ENCODE data around the gene SLC6A17.

SLC6A17 gene

GRCh38 chr1:110205156-110205555 is 54.9 kb downstream of the SLC6A17 start:
- no peak for DNase-seq (ENCODE audit: low read depth)

GRCh38 chr1:110205591-110206155 is 55.4 kb downstream of the SLC6A17 start:
- DNase-seq (ENCODE audit: low read depth) = no peak

- no peak for DNase-seq (ENCODE audit: low read depth)
Measured at GRCh38 chr1:110206261-110206920, 56.1 kb downstream of the SLC6A17 start.

- DNase-seq (ENCODE audit: low read depth) = no peak
Measured at GRCh38 chr1:110207831-110208230, 57.5 kb downstream of the SLC6A17 start.

GRCh38 chr1:110208916-110209645 is 58.8 kb downstream of the SLC6A17 start:
- DNase-seq (ENCODE audit: low read depth) = no peak

- peak; percentile 48 for DNase-seq (ENCODE audit: low read depth)
Measured at GRCh38 chr1:110209715-110210603, 59.7 kb downstream of the SLC6A17 start, which contains the start of gene KCNC4. TSS of gene KCNC4 (plus strand) at chr1:110210314. CDS start at chr1:110211500, 1,186 bp downstream.

DNA sequence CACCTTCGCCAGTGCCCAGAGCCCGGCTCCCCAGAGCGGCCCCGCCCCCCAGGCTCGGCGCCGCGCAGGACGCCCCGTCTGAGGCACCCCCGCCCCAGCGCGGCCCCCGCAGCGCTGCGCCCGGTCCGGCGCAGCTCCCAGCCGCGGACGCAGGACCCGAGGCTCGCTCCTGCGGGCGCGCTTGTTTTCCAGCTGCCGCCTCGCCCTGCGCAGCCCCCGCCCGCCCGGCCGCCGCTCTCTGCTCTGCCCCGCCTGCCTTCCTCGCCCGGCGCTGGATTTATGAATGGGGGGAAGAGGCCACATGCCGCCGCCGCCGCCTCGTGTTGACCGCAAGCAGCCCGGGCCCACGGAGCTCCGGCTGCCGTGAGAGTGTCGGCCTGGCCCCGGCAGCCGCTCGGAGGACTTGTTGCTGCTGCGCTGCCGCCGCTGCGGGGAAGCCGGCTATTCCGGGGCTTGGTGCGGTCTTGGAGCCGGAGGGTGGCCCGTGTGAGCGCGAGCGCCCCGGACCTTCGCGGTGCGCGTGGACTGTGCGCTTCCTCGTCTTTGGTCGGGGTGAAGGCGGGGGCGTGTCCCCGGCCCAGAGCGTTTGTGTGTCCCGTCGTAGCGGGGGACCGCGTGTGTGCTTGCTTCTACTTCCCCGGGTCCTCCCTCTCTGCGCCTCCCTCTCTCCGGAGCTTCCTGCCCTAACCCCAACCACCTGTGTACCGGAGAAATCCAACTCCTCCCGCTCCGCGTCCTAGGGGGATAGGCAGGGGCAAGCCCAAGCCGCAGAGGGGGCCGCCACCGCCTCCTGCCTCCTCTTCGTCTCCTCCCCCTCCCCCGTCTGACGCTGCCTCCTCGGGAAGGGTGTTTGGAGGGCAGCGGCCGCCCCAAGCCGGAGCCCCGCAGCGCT is 60.6 kb downstream of the SLC6A17 start:
- DNase-seq (ENCODE audit: low read depth) = no peak

DNA sequence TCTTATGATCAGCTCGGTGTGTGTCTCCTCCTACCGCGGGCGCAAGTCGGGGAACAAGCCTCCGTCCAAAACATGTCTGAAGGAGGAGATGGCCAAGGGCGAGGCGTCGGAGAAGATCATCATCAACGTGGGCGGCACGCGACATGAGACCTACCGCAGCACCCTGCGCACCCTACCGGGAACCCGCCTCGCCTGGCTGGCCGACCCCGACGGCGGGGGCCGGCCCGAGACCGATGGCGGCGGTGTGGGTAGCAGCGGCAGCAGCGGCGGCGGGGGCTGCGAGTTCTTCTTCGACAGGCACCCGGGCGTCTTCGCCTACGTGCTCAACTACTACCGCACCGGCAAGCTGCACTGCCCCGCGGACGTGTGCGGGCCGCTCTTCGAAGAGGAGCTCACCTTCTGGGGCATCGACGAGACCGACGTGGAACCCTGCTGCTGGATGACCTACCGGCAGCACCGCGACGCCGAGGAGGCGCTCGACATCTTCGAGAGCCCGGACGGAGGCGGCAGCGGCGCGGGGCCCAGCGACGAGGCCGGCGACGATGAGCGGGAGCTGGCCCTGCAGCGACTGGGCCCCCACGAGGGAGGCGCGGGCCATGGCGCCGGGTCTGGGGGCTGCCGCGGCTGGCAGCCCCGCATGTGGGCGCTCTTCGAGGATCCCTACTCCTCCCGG is 61.3 kb downstream of the SLC6A17 start:
- DNase-seq (ENCODE audit: low read depth) = no peak

DNA sequence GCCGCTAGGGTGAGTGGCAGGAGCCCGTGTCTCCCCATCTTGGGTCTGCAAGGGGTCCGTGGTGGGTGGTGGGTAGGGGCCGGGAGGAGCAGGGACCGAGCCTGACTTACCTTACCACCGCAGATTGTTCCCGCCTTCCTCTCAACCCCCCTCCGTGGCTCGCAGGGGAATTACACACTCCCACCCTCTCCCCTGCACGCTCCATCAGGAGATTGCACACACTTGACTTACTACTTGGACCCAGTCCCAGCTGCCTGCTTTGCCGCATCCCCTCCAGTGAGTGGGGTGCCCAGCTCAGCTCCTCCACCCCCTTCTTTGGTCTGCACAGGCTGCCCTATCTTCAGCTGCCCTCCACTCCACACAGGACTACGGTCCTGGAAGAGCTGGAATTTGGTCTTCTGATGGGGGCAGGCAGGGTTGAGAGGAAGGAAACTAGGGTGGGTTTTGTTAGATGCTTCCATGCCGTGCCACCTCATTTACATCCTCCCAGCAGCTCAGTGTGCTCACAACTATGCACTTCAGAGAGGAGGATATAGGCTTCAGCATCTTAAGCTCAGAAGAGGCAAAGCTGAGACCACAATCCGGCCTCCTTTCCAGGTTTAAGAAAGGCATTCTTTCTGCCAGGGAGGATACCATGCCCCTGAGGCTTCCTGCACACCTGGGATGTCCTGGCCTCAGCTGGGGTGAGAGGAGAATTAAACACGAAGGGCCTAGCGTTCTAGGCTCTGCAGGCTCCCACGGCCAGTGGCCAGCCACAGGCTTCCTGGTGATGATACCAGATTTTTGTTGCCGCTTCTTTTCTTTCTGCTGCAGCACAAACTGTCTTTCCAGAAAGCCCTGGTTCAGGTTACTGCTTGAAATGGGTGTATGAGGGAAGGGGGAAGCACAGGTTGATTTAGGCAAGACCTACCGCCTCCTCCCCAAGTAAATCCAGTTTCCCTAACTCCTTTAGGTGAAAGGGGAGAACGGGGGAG is 62.2 kb downstream of the SLC6A17 start:
- no peak for DNase-seq (ENCODE audit: low read depth)

GRCh38 chr1:110213143-110213540 is 62.8 kb downstream of the SLC6A17 start:
- no peak for DNase-seq (ENCODE audit: low read depth)

- no peak for DNase-seq (ENCODE audit: low read depth)
Measured at GRCh38 chr1:110214454-110215404, 64.4 kb downstream of the SLC6A17 start.

DNA sequence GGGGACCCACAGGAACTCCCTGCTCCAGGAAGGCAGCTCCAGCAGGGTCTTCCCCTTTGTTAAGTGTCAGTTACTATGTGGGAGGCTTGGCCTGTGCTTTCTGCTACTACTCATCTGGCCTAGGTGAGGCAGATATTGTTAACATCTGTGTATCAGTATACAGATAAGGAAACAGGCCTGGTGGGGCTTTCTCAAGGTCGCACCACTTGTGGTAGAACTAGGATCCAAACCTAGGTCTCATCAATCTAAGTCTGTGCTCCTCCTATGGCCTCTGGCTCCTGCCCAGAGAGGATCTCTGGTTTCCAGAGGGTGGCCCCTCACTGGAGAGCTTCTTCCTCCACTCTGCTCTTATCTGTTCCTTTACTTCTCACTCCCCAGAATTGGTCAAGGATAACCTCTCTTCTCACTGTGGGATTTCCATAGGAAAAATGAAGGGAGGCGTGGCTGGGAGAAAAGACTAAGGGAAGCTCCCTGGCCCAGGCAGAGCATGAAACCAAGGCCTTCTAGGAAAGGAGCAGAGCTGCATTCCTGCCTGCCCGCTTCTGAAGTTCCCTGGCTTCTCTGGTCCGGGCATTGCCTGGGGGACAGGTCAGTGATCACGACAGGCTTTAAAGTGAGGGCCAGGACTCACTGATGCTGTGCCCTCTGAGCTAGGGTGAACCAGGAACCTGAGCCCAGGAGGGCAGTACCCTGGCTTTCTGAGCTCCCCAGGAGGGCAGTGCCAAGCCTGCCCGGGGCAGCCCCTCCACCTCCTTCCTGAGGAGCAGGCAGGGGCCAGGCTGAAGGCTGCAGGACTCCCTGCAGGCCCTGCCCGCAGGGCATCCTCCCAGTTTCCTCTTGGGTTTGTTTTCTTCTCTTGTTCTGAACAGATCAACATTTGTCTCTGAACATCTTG is 65.6 kb downstream of the SLC6A17 start:
- DNase-seq (ENCODE audit: low read depth) = no peak

DNA sequence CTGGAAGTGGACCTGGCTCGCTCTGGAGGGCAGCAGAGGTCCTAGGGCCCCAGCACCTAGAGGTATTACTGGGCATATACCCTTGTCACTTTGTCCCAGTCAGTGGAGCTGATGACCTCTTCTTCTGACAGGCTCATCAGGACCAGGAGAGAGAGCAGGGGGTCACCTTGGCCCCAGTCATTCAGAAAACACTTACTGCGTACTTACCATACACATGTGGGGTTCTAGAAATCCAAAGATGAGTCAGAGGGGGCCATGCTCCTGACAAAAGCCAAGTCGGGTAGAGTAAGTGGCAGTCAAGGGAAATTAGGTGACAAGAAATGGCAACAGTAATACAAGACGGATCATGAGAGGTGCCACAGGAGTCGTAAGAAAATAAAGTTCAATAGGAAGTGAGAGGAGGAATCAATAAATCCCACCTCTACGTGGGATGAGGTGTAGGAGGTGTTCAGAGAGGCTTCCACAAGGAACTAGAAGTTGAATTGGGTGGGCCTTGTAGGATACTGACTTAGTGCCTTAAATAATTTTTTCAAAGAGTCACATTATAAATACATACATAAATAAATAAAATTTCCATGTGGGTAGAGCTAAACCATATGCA is 66.7 kb downstream of the SLC6A17 start:
- no peak for DNase-seq (ENCODE audit: low read depth)

DNA sequence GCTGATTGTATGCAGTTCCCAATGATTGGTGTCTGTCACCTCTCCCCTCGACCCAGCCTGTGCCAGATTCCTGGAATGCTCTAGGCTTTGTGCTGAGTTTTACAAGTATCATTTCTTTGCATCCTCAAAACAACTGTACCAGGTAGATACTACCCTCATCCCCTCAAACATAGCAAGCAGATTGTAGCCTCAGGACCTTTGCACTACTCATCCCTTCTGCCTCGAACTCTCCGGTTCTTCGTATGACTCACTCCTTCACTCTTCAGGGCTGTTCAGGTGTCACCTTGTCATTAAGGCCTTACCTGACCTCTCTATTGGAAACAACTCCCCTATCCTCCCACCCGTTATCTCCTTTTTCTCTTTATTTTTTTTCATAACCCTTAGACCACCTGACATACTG is 67.8 kb downstream of the SLC6A17 start:
- DNase-seq (ENCODE audit: low read depth) = no peak

DNA sequence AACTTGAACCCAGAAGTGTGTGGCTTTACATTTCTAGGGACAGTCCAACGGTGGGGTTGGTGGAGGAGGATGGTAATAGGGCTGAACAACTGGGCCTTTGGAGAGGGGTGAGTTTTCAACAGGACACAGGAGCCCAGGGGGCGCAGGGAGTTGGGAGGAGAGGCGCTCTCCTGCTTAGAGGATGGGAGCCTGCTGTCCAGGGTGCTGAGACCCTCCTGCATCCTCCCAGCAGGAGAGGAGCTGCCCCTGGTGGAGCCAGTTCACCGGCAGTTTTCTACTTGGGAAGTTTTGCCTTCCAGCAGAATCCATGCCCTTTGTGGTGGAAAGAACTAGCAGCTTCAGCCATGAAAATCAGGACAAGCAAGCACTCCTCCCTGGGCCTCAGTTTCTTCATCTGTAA is 68.4 kb downstream of the SLC6A17 start:
- DNase-seq (ENCODE audit: low read depth) = no peak

- DNase-seq (ENCODE audit: low read depth) = no peak
Measured at GRCh38 chr1:110220324-110220723, 70.0 kb downstream of the SLC6A17 start.

DNA sequence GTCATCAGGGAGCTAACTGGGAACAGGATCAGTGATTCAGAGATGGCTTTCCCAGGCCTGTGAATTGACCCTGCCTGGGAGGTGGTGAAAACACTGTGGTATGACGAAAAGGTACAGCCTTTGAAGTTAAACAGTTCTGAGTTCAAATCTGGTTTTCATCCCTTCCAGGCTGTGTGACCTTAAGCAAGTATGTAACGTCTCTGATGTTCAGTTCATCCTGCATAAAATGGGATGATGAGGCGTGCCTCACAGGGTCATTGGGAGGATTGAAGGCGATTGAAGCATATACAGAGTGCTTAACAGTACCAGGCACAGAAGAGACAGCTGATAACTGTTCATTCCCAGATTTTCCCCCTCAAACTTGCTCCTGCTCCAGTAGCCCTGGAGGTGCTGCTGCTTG is 70.8 kb downstream of the SLC6A17 start:
- DNase-seq (ENCODE audit: low read depth) = no peak
